Activated naive CD4-positive, alpha-beta T cell treated with Interleukin-2 at 50 U/mL for 16 hours (primary cell): ENCODE measurements around the gene SERPIND1.
A peak's percentile ranks its signal among the peaks of the same experiment; 100 is the strongest.

Experiments
- DNase-seq: peaks from one replicate; pipeline ENCODE4 v3.0.0-alpha.2; 2020

The SERPIND1 gene

GRCh38 chr22:20776624-20777405 lies 2.9 kb downstream of the SERPIND1 start:
- DNase-seq = no peak

- no peak for DNase-seq
These were observed 3.7 kb downstream of the SERPIND1 start for GRCh38 chr22:20777420-20778177.

GRCh38 chr22:20779014-20779817 lies 5.3 kb downstream of the SERPIND1 start:
- no peak for DNase-seq

GRCh38 chr22:20779818-20780158 lies 5.9 kb downstream of the SERPIND1 start:
- no peak for DNase-seq

DNA sequence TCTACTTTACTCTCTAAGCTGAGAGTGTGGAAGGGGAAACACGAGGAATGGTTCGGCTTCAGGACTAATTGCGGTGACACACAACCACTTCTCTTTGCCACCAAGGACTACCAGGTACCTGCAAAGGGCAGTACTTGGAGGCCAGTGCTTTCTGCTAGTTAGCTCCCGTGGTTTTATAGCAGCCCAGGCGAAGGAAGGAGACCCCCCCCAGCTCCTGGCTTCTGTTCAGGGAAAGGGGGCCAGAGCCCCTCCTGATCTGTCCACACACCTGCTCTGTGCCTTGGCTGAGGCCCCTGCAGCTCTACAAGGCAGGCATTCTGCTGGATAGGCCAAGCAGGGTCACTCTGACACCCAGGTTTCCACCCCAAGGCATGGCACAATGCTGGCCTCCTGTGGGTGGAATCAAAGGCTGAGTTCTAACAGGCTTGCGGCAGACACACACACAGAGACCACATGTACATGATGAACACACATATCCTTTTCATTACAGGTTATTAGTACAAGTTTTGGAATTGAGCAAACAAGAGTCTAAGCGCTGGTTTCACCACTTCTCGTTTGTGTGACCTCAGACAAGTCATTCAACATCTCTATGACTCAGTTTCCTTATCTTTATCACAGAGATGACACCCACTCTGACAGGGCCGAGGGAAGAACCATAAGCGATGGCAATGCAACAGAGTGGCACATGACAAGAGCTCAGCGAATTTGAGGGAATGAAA lies 7.5 kb downstream of the SERPIND1 start:
- DNase-seq = peak; percentile 40

GRCh38 chr22:20782083-20782482 lies 8.2 kb downstream of the SERPIND1 start:
- DNase-seq = no peak

GRCh38 chr22:20782596-20783299 lies 8.8 kb downstream of the SERPIND1 start:
- DNase-seq = no peak

GRCh38 chr22:20783300-20783673 lies 9.4 kb downstream of the SERPIND1 start:
- DNase-seq = no peak

DNA sequence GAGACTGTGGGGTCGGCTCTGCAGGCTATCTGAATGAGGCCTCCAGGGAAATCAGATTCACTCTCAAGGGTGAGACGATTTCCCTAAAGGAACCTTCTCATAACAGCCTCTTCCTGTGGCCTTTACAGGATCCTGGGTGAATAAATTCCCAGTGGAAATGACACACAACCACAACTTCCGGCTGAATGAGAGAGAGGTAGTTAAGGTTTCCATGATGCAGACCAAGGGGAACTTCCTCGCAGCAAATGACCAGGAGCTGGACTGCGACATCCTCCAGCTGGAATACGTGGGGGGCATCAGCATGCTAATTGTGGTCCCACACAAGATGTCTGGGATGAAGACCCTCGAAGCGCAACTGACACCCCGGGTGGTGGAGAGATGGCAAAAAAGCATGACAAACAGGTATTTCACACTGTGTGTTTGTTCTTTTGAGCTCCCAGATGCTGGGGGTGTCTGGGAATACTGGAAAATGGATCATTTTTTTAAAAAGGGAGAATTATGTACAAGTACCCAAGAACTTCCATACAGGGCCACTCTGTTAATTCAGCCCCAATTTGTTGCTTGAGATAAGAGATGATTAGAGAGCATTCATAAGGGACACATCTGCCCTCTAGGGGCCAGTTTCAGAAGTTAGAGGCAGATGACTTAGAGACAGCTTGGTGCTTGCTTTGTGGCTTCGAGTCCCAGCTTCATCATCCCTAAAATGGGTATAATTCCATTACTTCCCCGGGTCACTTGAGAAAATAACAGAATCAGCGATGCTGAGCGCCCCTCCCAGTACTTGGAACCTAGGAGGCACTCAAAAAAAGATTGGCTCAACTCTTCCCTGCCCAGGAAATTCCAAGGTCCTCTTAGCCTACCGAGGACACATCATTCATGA lies 10.2 kb downstream of the SERPIND1 start:
- peak; percentile 40 for DNase-seq

DNA sequence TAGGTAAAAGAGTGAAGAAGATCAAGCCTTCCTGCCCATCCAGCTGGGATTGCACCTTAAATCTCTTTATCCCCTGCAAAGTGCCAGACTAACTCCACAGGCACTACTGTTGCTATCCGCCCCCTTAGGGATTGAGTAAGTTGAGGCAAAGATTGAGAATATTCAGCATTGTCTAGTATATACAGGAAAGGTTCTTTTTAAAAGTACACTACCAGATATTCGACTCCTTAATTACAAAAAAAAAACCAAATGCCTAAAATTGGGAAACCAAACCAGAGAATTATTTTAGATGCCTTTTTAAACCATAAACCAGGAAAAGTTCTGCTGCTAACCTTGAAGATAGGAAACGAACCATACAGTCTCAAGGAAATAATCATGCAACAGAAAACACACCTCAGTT lies 11.5 kb downstream of the SERPIND1 start:
- no peak for DNase-seq

DNA sequence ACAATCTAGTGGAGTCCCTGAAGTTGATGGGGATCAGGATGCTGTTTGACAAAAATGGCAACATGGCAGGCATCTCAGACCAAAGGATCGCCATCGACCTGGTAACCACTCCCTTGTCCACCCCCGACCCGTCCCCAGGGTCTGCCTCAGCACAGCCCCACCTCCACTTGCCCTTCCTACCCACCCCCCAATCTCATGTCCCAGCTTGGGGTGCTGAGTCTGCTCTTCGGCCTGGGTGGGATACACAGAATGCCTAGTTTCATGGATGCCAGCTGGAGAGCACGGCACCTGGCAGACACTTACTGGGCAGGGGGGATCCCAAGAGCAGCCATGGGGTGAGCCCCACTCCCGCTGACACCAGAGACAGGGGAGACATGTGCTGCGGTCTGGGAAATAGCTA lies 12.1 kb downstream of the SERPIND1 start:
- no peak for DNase-seq

- no peak for DNase-seq
These were observed 12.6 kb downstream of the SERPIND1 start for GRCh38 chr22:20786536-20786979.

- DNase-seq = no peak
These were observed 13.3 kb downstream of the SERPIND1 start for GRCh38 chr22:20787223-20787622.

DNA sequence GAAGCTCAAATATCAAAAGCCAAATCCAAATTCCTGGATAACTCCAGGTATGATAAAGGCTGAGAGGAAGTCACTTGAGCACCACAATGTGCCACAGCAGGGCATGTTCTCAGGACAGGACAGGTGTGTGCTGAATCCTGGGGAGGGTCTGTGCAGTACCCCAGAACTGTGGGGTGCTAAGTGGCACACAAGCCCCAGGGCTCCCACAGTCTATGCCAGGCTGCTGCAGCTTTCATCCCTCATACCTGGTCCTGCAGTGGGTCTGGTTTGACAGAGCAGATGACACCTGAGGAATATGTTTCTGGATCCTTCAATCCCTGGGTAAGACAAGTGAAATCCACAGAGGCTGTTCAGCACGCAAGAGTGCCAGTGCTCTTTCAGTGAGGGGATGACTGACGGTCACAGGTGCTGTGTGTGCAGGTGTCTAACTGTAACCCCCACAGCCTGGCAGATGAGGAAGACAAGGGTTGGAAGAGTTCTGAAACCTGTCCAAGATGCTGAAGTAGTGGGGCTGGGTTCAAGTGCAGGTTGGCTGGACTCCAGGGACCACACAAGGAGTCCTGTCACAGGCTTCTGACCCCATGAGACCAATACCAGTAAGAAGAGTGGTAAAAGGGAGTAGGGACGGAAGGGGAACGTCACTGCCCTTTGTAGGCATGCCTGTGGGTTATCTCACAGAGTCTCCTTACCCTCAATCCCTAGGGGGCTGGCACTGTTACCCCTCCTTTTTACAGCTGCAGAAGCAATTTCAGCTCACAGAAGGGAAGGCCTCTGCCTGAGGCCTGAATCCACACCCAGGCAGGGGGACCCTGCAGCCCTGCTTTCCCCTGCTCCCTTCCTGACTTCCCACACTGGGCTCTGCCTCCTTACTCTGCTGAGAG lies 14.1 kb downstream of the SERPIND1 start:
- no peak for DNase-seq

DNA sequence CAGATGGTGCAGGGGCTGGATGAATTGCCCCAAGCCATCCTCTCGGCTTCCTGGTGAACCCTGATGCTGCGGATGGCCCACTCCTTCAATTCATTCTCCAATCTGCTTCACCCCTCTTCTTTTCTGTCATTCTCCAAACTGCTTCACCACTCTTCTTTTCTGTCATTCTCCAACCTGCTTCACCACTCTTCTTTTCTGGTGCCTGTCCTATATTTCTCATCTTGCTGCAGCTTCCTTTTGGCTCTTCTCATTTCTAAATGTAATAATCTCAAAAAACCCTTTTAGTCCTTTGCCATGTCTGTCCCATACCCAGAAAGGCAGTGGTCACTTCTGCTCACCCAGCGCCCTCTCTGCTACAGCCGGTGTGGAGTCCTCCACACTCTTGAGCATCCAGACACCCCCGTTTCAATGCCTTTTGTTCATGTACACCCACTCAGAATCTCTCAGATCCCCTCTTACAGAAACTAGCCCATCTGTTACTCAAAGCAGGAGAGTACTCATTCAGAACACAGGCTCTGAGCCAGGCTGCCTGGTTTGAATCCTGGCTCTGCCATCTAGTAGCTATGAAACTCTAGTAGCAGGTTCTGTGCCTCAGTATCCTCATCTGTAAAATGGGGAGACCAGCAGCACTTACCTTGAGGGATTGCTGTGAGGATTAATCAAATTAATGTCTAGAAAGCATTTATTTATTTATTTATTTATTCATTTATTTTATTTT lies 14.9 kb downstream of the SERPIND1 start:
- DNase-seq = no peak

GRCh38 chr22:20792221-20792965 lies 18.5 kb downstream of the SERPIND1 start:
- no peak for DNase-seq

- no peak for DNase-seq
These were observed 19.2 kb downstream of the SERPIND1 start for GRCh38 chr22:20792966-20793728.
